HG03469 (cell line): ENCODE results near the gene STIMATE.

Experiments
- ATAC-seq: cut with Tn5 transposase; IDR thresholded peaks from one replicate; pipeline ENCODE4 v1.9.1; 2021; ENCODE audit warnings: mild to moderate bottlenecking, moderate library complexity, moderate number of reproducible peaks; ENCODE audit not compliant: unreplicated experiment

The STIMATE gene

GRCh38 chr3:52897130-52898122 is at the start of gene STIMATE:
Gene STIMATE, minus strand, starts transcription at chr3:52897548. Its CDS starts 98 bp downstream, at chr3:52897450.
- ATAC-seq = peak; percentile 76

GRCh38 chr3:52939600-52939999 is 42.3 kb upstream of the STIMATE start:
- ATAC-seq = no peak

GRCh38 chr3:52934630-52935530 is 37.5 kb upstream of the STIMATE start:
- ATAC-seq = no peak

DNA sequence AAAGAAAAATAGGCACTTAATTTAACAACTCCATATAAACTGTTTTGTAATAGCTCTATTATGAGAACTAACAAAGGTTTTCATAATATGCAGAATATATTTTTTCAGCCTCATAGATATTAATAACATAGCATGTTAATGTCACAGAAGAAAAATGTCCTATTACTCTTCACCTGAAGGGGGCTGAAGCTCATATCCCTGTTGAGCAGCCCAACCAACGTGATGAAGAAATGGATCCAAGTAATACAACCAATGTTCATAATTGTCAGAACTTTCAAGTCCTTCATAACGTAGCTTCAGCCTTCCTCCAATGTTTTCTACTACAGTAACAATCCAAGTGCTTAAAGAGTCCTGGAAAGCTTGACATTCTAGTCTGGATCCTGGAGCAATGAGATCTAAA is 34.5 kb upstream of the STIMATE start:
- no peak for ATAC-seq

- ATAC-seq = no peak
Measured at GRCh38 chr3:52931328-52931727, 34.0 kb upstream of the STIMATE start.

GRCh38 chr3:52930748-52931147 is 33.4 kb upstream of the STIMATE start:
- ATAC-seq = no peak

DNA sequence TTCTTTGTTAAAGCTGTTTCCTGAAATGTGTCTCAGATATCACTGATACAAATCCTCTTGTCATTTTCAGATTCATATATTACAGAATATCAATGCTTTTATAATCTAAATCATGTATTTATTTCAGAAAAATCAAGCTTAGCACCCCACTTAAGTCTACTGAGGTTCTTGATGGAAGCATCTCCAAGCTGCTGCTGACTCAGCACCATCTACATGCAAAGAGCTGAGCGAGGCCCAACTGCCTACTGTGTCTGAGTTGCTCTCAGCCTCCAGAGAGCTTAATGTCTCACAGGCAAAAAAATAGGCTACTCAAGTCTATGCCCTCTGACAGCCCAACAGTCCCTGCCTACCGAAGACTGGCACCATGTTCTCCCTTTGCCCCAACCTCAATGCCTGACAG is 29.2 kb upstream of the STIMATE start:
- no peak for ATAC-seq

GRCh38 chr3:52925405-52926313 is 28.3 kb upstream of the STIMATE start:
- no peak for ATAC-seq

DNA sequence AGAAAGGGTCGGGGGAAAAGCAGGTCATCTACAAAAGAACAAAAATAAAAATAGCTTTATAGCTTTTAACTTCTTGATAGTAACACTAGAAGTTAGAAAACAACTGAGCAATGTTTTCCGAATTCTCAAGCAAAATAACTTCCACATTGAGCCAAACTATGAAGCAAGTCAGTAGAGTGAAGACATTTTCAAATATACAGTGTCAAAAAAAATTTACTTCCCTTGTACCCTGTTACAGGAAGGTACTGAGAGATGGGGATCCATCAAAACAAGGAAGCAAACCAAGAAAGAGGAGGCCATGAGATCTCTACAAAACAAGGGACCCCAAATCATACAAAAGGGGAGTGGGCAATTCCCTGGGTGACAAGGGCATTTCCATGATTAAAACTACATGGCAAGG is 26.6 kb upstream of the STIMATE start:
- no peak for ATAC-seq

- ATAC-seq = no peak
Measured at GRCh38 chr3:52920841-52921240, 23.5 kb upstream of the STIMATE start.

- no peak for ATAC-seq
Measured at GRCh38 chr3:52917044-52917443, 19.7 kb upstream of the STIMATE start.

GRCh38 chr3:52915294-52915693 is 17.9 kb upstream of the STIMATE start:
- no peak for ATAC-seq

GRCh38 chr3:52912885-52913731 is 15.8 kb upstream of the STIMATE start:
- ATAC-seq = no peak

DNA sequence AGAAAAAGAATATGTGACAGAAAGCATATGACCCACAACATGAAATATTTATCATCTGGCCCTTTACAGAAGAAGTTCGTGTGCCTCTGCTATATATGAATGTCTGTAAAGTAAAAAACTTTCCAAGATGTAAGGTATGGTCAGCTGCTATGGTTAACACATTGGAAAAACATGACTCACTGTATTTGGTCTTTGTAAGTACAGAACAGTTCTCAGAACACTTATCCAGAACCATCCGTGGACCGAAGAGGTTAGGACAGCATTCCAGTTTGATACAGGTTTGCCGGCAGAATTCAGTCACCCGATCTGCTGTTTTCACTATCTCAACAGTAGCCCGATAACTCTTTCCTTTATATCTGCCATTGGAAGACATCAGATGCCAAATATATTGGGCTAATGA is 13.5 kb upstream of the STIMATE start:
- ATAC-seq = no peak

DNA sequence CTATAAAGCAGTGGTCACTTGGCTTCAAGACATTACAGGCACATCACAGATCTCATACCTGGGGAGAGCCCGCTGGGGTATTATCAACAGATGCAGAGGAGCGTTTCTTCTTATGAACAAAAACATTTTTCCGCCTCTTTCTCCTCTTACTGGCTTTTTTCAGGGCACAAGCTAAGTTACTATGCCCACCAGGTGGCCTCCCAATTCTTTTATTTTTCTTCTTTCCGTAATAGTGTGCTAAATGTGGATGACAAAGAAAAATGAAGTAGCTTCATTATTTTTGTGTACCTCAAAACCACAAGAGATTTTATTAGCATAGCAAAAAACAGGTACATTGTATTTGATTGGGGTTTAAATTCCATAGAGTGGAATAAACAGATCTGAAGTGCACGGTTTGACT is 10.1 kb upstream of the STIMATE start:
- ATAC-seq = no peak

DNA sequence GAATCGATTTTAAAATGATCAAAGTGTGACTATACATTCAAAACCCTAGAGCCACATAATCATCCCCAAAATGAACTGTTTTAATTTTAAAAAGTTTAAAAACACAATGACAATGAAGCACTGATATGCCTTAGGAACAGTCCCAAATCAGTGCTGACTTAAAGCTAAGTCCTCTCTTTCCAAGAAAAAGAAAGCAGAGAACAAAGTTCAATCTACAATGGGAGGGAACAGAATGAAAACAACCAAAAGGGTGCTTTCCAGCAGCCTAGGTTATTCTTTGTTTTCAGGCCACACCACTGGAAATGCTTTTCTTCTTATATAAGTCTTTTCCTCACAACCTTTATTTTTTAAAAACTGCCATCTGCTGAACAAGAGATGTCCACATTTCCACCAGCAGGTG is 7.2 kb upstream of the STIMATE start:
- ATAC-seq = no peak

GRCh38 chr3:52904000-52904399 is 6.7 kb upstream of the STIMATE start:
- no peak for ATAC-seq

DNA sequence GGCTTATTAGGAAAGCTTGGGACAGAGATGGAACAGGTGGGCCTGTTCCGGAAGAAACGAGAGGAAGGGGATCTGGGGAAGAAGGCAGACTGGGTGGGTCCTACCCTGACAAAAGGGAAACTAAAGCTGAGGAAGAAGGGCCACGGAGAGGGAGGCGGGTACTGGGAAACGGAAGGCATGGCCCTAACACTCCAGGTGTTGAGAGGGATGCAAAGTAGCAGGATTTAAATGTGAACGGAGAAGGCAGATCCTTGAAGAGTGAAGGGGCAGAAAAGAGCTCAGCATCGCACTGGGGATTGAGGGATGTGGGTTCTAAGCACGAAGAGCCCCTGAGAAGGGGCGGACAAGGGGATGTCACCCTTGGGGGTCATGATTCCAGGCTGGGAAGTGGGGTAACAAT is 735 bp downstream of the STIMATE start:
- ATAC-seq = no peak

- no peak for ATAC-seq
Measured at GRCh38 chr3:52896151-52896550, 1.2 kb downstream of the STIMATE start.

GRCh38 chr3:52895418-52895817 is 1.9 kb downstream of the STIMATE start:
- no peak for ATAC-seq
